WTC11 (cell line): Measurements from ENCODE around the gene COPS3. TPM values are rescaled to one million over a fixed set of nuclear protein-coding genes. Genes with fewer than 3 reads are reported as not detected.

Source experiments
- ATAC-seq: fragments of 200-7000 bp; cut with Tn5 transposase; 2 replicates; pipeline ENCODE4 v1.10.0; 2021; ENCODE audit warnings: mild to moderate bottlenecking, moderate library complexity
- CTCF ChIA-PET: fragments of 300-600 bp; sonication (Branson Sonifier 250); formaldehyde crosslinking; loops from one replicate; lab custom pipeline; 2021; ENCODE audit warnings: antibody characterized with exemption; lab: Charles Lee
- POLR2A ChIA-PET: fragments of 350-600 bp; sonication (Branson Sonifier 250); formaldehyde crosslinking; loops from one replicate; lab custom pipeline; 2021; ENCODE audit warnings: antibody characterized with exemption; lab: Charles Lee
- DNase-seq: peaks from one replicate; pipeline ENCODE4 v3.0.0; 2021; ENCODE audit warnings: low spot score
- H3K27ac Mint-ChIP-seq: 2 replicates; pipeline ENCODE4 v1.8.0; 2021; ENCODE audit warnings: mixed read lengths
- H3K27me3 Mint-ChIP-seq: 2 replicates; pipeline ENCODE4 v1.8.0; 2021; ENCODE audit warnings: low read depth, mild to moderate bottlenecking, moderate library complexity, mixed read lengths
- H3K36me3 Mint-ChIP-seq: 2 replicates; pipeline ENCODE4 v1.8.0; 2021; ENCODE audit warnings: mixed read lengths
- H3K4me1 Mint-ChIP-seq: 2 replicates; pipeline ENCODE4 v1.8.0; 2022; ENCODE audit warnings: mixed read lengths
- H3K4me3 Mint-ChIP-seq: 2 replicates; pipeline ENCODE4 v1.8.0; 2021; ENCODE audit warnings: mild to moderate bottlenecking, moderate library complexity, mixed read lengths
- H3K9me3 Mint-ChIP-seq: 2 replicates; pipeline ENCODE4 v1.8.0; 2021; ENCODE audit warnings: mixed read lengths
- ARID4B ChIP-seq: sonication (generic); formaldehyde crosslinking; IDR thresholded peaks from 2 replicates; pipeline ENCODE4 v1.8.0; 2023; ENCODE audit warnings: missing genetic modification reagents, mild to moderate bottlenecking, borderline replicate concordance
- ATF3 ChIP-seq: sonication (generic); formaldehyde crosslinking; conservative IDR thresholded peaks from 2 replicates; pipeline ENCODE4 v1.8.1; 2022; ENCODE audit warnings: mild to moderate bottlenecking, missing genetic modification reagents
- ATF6 ChIP-seq: sonication (generic); formaldehyde crosslinking; IDR thresholded peaks from 2 replicates; pipeline ENCODE4 v1.8.1; 2023; ENCODE audit warnings: mild to moderate bottlenecking, missing genetic modification reagents
- CBFB ChIP-seq: sonication (generic); formaldehyde crosslinking; IDR thresholded peaks from 2 replicates; pipeline ENCODE4 v1.8.1; 2022; ENCODE audit warnings: mild to moderate bottlenecking, low read depth, missing genetic modification reagents
- EMX1 ChIP-seq: fragments of 250-450 bp; sonication (Bioruptor Pico); IDR thresholded peaks from 2 replicates; pipeline ENCODE4 v1.8.0; 2021; ENCODE audit warnings: mild to moderate bottlenecking
- ESRRA ChIP-seq: sonication (generic); formaldehyde crosslinking; IDR thresholded peaks from 2 replicates; pipeline ENCODE4 v1.8.1; 2022; ENCODE audit warnings: mild to moderate bottlenecking, missing genetic modification reagents, borderline replicate concordance
- FOXJ3 ChIP-seq: sonication (generic); formaldehyde crosslinking; IDR thresholded peaks from 2 replicates; pipeline ENCODE4 v1.9.0; 2021; ENCODE audit warnings: missing genetic modification reagents, mild to moderate bottlenecking, borderline replicate concordance
- FOXK1 ChIP-seq: sonication (generic); formaldehyde crosslinking; IDR thresholded peaks from 2 replicates; pipeline ENCODE4 v1.8.0; 2022; ENCODE audit warnings: mild to moderate bottlenecking, moderate library complexity, missing genetic modification reagents
- FOXP4 ChIP-seq: sonication (generic); formaldehyde crosslinking; IDR thresholded peaks from 2 replicates; pipeline ENCODE4 v1.8.0; 2022; ENCODE audit warnings: mild to moderate bottlenecking, missing genetic modification reagents
- GTF2I ChIP-seq: fragments of 250-450 bp; sonication (Bioruptor Pico); conservative IDR thresholded peaks from 2 replicates; pipeline ENCODE4 v1.4.0; 2021; ENCODE audit warnings: mild to moderate bottlenecking
- HMGA2 ChIP-seq: fragments of 250-450 bp; sonication (Bioruptor Pico); IDR thresholded peaks from 2 replicates; pipeline ENCODE4 v1.4.0; 2021; ENCODE audit warnings: mild to moderate bottlenecking, moderate library complexity
- HMGXB4 ChIP-seq: sonication (generic); formaldehyde crosslinking; IDR thresholded peaks from 2 replicates; pipeline ENCODE4 v1.8.1; 2023; ENCODE audit warnings: mild to moderate bottlenecking, moderate library complexity, missing genetic modification reagents
- MXD4 ChIP-seq: fragments of 250-450 bp; sonication (Bioruptor Pico); IDR thresholded peaks from 2 replicates; pipeline ENCODE4 v1.8.0; 2021; ENCODE audit warnings: mild to moderate bottlenecking, moderate library complexity, borderline replicate concordance
- NR2C2 ChIP-seq: sonication (generic); formaldehyde crosslinking; IDR thresholded peaks from 2 replicates; pipeline ENCODE4 v1.8.0; 2022; ENCODE audit warnings: mild to moderate bottlenecking, missing genetic modification reagents
- OVOL2 ChIP-seq: fragments of 250-450 bp; sonication (Bioruptor Pico); IDR thresholded peaks from 2 replicates; pipeline ENCODE4 v1.9.0; 2021; ENCODE audit warnings: mild to moderate bottlenecking, borderline replicate concordance
- RELA ChIP-seq: sonication (generic); formaldehyde crosslinking; IDR thresholded peaks from 2 replicates; pipeline ENCODE4 v1.8.1; 2022; ENCODE audit warnings: missing genetic modification reagents, mild to moderate bottlenecking, borderline replicate concordance
- TCF7 ChIP-seq: sonication (generic); formaldehyde crosslinking; IDR thresholded peaks from 2 replicates; pipeline ENCODE4 v1.8.0; 2022; ENCODE audit warnings: mild to moderate bottlenecking, low read depth, missing genetic modification reagents, moderate library complexity
- USF1 ChIP-seq: sonication (generic); formaldehyde crosslinking; IDR thresholded peaks from 2 replicates; pipeline ENCODE4 v1.8.0; 2022; ENCODE audit warnings: mild to moderate bottlenecking, missing genetic modification reagents
- USF2 ChIP-seq: sonication (generic); formaldehyde crosslinking; IDR thresholded peaks from 2 replicates; pipeline ENCODE4 v1.8.1; 2023; ENCODE audit warnings: mild to moderate bottlenecking, missing genetic modification reagents, moderate library complexity
- ZNF219 ChIP-seq: sonication (generic); formaldehyde crosslinking; IDR thresholded peaks from 2 replicates; pipeline ENCODE4 v1.8.0; 2023; ENCODE audit warnings: missing genetic modification reagents, mild to moderate bottlenecking, borderline replicate concordance
- ZNF232 ChIP-seq: sonication (generic); formaldehyde crosslinking; IDR thresholded peaks from 2 replicates; pipeline ENCODE4 v1.8.0; 2022; ENCODE audit warnings: mild to moderate bottlenecking, missing genetic modification reagents
- ZNF416 ChIP-seq: fragments of 250-450 bp; sonication (Bioruptor Pico); IDR thresholded peaks from 2 replicates; pipeline ENCODE4 v1.9.0; 2021; ENCODE audit warnings: mild to moderate bottlenecking, inconsistent platforms
- ZNF671 ChIP-seq: fragments of 250-450 bp; sonication (Bioruptor Pico); IDR thresholded peaks from 2 replicates; pipeline ENCODE4 v1.8.0; 2021; ENCODE audit warnings: mild to moderate bottlenecking
- ZSCAN18 ChIP-seq: fragments of 250-450 bp; sonication (Bioruptor Pico); IDR thresholded peaks from 2 replicates; pipeline ENCODE4 v2.1.2; 2022; ENCODE audit warnings: mild to moderate bottlenecking, moderate library complexity
- total RNA-seq: library from RNA; stranded (reverse); gene quantifications from 3 replicates; pipeline ENCODE4 v1.2.3, GENCODE V29; 2021

COPS3 gene
- total RNA-seq, 1 experiment from 2014 or later = 78.3 TPM

- no peak for ATAC-seq
- POLR2A ChIA-PET = no interaction called here
- CTCF ChIA-PET = no interaction called here
- H3K9me3 Mint-ChIP-seq = no peaks in the 10 kb centered on the region
- H3K27me3 Mint-ChIP-seq = no peaks in the 10 kb centered on the region
- no peak overlapping the region for H3K27ac Mint-ChIP-seq
- no peak for DNase-seq
- TF ChIP-seq ZSCAN18 = no peak
- TF ChIP-seq TCF7 (CRISPR knock-in tag) = no peak
- TF ChIP-seq USF2 (CRISPR knock-in tag) = no peak
- TF ChIP-seq ARID4B = no peak
- no peak for TF ChIP-seq FOXK1 (CRISPR knock-in tag)
- no peak for TF ChIP-seq RELA
- no peak for TF ChIP-seq MXD4 (CRISPR knock-in tag)
- no peak for TF ChIP-seq NR2C2 (CRISPR knock-in tag)
- no peak for TF ChIP-seq USF1 (CRISPR knock-in tag)
- no peak for TF ChIP-seq ESRRA
- no peaks in the 10 kb centered on the region; the same call in 1 of the 2 replicates for H3K36me3 Mint-ChIP-seq
- no peak overlapping the region for H3K4me3 Mint-ChIP-seq
- H3K4me1 Mint-ChIP-seq = no peaks in the 10 kb centered on the region
Observed at GRCh38 chr17:17325816-17326215, 44.8 kb upstream of the COPS3 start.

- Mint-ChIP-seq H3K9me3 (no peaks in the 10 kb centered on the region), H3K4me3 (no peak overlapping the region), H3K4me1 (no peaks in the 10 kb centered on the region), H3K27me3 (no peaks in the 10 kb centered on the region), H3K27ac (no peak overlapping the region), H3K36me3 (no peaks in the 10 kb centered on the region; the same call in 1 of the 2 replicates)
- DNase-seq (no peak), ATAC-seq (no peak)
- CTCF ChIA-PET = no interaction called here
- POLR2A ChIA-PET = no interaction called here
- TF ChIP-seq HMGXB4 (CRISPR knock-in tag) (no peak), HMGA2 (no peak), CBFB (CRISPR knock-in tag) (no peak), ATF6 (CRISPR knock-in tag) (no peak), FOXJ3 (no peak), ZNF671 (CRISPR knock-in tag) (no peak), GTF2I (CRISPR knock-in tag) (no peak), EMX1 (CRISPR knock-in tag) (no peak), ATF3 (no peak), ZNF416 (CRISPR knock-in tag) (no peak), OVOL2 (CRISPR knock-in tag) (no peak), ZNF219 (CRISPR knock-in tag) (no peak), FOXP4 (no peak), ZNF232 (CRISPR knock-in tag) (no peak)
Observed at GRCh38 chr17:17325228-17325627, 44.2 kb upstream of the COPS3 start.
